CD4-positive, alpha-beta T cell treated with Interleukin-17A for 4 hours (primary cell): ENCODE results near the gene FBXO42.

Experiments used
- DNase-seq: peaks from one replicate; pipeline ENCODE4 v3.0.0-alpha.2; 2020; ENCODE audit warnings: mixed read lengths

The FBXO42 gene

DNA sequence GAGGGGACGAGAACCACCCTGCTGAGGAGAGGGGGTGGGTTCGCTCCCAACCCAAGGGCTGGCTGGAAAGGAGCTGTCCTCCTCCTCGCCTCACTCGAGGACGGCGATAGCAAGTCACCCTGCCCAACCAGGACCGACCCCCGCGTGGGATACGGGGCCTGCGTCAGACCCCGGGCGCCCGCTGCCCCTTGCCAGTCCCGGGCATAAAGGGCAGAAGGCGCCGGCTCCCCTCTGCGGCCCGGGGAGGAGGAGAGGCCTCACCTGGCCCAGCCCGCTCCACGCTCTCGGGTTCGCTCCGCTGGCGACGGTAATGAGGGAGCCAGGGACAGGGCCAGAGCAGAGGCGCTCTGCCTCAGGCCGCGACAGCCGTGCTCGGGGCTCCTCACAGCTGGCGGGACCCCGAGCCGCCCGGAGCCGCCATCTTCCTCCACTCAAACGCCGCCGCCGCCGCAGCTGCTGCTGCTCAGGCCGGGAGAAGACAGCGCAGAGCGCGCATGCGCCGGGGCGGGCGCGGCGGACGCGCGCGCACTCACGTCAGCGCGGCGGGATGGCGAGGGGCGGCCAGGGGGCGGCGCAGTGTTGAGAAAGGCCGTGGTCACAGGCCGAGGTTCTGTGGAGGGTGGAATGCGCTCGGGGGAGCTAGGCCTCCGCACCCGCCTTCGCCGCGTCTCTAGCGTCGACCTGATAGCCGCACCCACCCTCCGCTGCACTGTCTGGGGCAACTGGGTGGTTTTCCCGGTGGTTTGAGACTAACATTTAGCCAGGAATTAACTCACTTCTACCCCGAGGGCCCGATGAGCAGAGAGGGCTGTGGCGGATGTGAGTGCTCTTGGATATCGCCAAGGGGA, at the start of gene FBXO42:
Gene FBXO42, minus strand, starts transcription at position 487 of the 848 bp plus-strand sequence. CDS start 37,062 bp downstream, outside the sequence.
- DNase-seq: peak; percentile 93

DNA sequence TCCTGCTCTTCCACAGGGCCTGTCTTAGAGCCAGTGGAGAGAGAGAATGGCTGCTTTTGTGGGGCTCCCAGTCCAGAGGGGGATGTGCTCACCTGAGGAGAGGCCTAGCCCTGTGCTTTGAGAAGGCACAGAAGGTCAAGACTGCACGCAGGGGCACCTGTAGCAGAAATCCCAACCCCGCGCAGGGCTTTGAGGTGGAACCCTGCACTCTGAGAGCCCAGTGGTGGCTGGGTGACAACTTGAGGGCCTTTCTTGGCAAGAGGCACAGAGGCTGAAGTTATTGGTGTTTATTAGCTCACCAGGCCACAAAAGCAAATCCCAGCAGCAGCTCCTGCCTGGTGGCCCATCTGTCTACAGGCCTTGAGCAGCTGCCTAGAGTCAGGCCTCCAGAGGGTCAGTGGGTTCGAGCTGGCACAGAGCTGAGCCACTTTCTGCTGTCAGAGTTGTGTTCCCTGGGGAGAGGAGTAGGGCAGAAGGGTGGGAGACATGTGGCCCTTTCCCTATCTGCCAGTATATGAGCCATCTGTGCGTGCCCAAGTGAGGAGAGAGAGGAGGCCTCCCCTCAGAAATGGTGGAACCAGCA, 46.2 kb upstream of the FBXO42 start:
- no peak for DNase-seq

DNA sequence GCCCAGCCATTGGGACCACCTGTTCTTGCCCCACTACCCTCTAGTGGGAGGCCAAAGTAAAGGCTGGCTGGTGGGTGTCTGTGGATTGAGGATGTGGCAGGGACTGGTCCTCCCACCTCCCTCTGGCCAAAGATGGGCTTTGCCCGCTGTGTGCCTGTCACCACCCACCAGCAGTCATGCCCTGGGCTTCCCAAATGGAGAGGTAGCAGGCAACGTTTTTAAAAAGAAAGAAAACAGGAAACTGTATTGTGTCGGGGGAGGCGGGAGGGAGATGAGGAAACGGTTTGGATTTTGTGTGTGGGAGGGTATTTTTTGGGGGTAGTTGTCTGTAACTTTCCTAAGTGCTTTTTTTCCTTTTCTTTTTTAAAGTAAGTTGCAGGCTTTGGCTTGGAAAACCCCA, 44.8 kb upstream of the FBXO42 start:
- no peak for DNase-seq

DNA sequence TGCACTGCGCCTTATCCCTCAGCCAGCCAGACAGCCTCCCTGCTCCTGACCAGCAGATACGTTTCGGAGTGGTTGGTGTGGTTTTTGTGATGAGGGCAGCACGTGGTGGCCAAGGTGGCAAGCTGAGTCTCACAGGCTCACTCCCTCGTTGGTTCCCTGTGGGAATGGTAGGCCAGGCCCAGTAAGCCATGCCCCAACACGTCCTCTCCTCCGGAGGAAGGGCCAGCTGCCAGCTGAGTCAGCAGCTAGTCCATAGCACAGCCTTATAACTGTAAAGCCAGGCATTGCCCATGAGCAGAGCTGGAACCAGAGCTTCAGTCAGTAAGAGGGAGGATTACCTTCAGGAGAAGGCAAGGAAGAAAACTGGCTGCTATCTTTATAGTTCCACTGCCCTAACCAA, 44.3 kb upstream of the FBXO42 start:
- no peak for DNase-seq

- no peak for DNase-seq
These were observed 42.7 kb upstream of the FBXO42 start for GRCh38 chr1:16394977-16395376.

GRCh38 chr1:16393570-16394521, 41.6 kb upstream of the FBXO42 start:
- DNase-seq: no peak

- no peak for DNase-seq
These were observed 40.7 kb upstream of the FBXO42 start for GRCh38 chr1:16392740-16393569.

DNA sequence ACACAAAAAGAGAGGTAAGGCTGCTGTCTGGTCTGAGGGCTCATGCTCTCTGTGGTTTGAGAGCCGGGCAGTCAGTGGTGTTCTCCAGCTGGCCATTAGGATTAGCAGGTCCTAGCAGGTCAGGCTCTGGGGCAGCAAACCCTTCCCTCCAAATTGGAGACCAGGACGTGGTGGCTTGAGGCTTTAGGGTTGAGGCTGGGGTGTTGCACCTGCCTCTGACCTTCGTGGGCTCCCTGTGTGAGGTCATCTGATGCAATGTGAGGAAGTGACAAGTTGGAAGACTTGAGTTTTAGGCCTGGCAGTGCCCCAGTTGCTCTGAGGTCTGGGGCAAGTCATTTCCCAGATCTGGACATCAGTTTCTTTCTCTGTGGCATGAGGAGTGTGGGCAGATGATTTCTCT, 39.1 kb upstream of the FBXO42 start:
- no peak for DNase-seq

- no peak for DNase-seq
These were observed 35.2 kb upstream of the FBXO42 start for GRCh38 chr1:16387201-16388188.

DNA sequence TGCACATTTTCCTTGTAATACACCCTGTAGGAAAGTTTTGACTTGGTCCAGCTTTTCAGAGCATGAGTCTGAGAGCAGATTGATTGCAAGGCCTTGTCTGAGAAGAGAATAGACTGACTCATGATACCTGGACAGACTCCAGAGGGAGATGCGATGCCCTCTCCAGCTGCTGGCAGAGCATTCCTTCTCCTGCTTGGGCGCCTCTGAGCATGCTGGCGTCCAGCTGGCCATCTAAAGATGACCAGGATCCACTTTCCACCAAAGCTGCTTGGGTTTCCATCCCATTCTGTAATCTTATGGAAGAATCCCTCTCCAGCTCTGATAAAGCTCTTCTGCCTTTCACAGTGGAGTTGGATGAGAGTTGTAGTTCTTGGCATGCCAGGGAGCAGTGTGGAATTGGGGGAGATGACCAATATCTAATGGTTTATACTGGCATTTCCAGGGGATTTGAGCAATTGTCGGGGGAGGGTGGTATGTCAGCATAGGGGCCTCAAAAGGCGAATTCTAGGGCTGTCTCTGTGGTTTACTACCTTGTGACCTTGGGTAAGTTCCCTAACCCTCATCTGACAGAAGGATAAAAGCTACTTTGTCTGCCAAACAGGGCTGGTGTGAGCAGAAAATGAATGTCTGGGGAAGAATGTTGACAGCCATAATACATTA, 34.3 kb upstream of the FBXO42 start:
- no peak for DNase-seq

GRCh38 chr1:16385659-16386453, 33.6 kb upstream of the FBXO42 start:
- DNase-seq: no peak

- no peak for DNase-seq
These were observed 31.6 kb upstream of the FBXO42 start for GRCh38 chr1:16383888-16384287.

DNA sequence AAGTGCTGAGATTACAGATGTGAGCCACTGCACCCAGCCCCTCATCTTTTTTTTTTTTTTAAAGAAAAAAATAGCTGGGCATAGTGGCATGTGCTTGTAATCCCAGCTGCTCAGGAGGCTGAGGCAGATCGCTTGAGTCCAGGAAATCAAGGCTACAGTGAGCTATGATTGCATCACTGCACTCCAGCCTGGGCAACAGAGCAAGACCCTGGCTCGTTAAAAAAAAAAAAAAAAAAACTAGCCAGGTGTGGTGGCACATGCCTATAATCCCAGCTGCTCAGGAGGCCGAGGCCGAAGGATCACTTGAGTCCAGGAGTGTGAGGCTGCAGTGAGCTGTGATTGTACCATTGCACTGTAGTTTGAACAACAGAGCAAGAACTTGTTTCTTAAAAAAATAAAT, 28.6 kb upstream of the FBXO42 start:
- no peak for DNase-seq

DNA sequence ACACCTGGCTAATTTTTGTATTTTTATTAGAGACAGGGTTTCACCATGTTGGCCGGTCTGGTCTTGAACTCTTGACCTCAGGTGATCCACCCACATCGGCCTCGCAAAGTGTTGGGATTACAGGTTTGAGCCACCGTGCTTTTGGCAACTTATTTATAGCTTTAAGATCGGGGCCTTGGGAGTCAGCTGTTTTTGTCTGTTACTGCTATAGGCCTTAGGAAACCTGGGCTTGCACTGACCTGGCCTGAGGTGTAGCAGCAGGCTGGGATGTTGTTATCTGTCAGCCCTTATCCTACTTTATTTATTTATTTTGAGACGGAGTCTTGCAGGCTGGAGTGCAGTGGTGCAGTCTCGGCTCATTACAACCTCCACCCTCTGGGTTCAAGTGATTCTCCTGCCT, 26.2 kb upstream of the FBXO42 start:
- no peak for DNase-seq

DNA sequence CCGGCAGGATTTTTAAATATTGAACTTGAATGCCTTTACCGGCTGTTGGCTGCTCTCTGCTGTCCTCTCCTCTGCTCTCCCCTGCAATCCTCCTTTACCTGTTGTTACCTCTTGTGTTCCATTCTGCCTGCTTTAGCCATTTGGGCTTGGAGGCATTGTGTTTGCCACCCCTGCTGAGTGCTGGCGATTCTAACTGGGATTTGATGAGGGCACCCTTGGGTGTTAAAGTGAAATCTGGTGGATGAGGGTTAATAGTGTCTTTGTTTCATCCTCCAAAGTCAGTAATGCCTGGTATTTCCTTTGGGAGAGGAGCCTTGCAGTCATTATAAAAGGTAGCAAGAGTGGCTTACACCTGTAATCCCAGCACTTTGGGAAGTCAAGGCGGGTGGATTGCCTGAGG, 24.7 kb upstream of the FBXO42 start:
- no peak for DNase-seq

DNA sequence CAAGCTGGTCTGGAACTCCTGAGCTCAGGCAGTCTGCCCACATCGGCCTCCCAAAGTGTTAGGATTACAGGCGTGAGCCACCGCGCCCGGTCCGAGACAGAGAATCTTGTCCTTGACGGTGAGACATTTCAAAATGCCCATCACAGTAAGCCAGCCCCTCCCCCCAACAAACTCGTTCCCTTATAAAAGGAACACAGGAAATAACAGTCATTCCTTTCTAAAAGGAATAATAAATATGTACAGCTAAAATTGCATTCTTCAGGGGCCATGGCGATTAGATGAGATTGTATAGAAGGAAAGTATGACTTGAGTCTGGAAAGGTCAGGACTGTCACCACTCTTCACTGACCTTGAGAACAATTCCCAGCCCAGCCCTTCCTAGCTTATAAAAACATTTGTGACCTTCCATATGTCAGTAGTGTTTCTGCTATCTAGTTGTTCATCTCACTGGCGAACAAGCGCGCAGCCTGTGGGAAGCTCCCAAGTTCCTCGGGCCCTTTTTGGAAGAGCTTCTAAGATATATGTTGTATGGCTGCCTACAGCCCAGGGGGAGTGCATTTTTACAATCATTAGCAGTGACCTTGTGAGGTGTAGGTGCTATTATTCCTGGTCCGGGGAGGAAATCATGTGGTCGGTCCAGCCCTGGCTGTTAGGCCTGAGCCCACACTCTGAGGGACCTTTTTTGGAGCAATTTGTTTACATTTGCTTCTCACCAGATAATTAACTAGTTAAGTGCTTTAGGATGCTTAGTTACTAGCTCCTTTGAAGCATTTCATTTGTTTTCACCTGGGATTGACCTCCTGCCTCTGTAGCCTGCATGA, 23.5 kb upstream of the FBXO42 start:
- no peak for DNase-seq

DNA sequence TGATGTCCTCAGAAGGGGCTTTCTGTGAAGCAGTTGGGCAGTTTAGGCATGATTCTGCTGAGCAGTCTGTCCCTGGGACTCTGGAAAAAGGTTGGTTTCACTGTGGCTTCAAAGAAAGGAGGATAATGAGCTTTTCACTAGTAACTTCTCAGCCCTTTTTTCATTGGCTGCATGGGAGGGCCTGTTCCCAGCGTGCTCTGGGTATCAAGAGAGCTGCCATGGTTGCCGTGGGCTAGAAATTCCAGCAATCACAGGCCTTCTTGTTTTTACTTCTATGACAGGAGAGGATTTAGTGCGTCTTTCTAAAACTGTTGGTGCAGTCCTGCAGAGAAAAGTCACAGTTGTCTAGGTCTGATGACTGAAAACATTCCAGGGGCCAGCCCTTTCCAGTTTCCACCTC, 22.0 kb upstream of the FBXO42 start:
- no peak for DNase-seq

- no peak for DNase-seq
These were observed 20.4 kb upstream of the FBXO42 start for GRCh38 chr1:16372535-16373285.
